ENCODE results near the gene MEGF11.

The MEGF11 gene

DNA sequence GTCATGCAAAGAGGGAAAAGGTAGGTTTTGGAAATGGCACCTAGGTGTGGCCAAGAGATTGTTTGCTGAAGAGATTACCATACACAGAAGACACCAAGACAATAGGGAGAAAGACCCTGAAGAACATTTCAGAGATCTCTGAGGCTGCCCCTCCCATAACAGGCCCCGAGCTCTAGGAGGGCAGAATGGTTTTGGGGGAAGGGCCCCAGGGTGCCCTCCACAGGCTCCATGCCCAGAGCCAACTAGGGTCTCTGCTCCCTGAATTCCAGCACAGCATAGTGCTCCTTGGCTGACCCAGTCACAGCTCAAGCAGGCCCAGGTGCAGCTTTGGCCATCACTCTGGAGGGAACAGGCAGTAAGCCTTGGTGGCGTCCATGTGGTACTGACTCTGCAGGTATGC lies 220.4 kb downstream of the MEGF11 start:
- Histone ChIP-seq H3K4me2 (ENCODE audit: low read length) (no peak overlapping the region), H3K4me1 (ENCODE audit: low read length) (no peaks in the 10 kb centered on the region), H2AFZ (ENCODE audit: low read depth, low read length) (no peak overlapping the region), H4K20me1 (ENCODE audit: insufficient read depth, low read length) (no peaks in the 10 kb centered on the region; the same call in 1 of the 2 replicates), H3K27ac (ENCODE audit: low read length) (no peak overlapping the region), H3K36me3 (replicated peaks; ENCODE audit: low read depth, low read length) (no peaks in the 10 kb centered on the region), H3K79me2 (ENCODE audit: low read length) (no peaks in the 10 kb centered on the region), H3K9ac (ENCODE audit: low read length) (no peak overlapping the region), H3K9me3 (ENCODE audit: insufficient read depth, low read length) (peaks cover 11% of the 10 kb centered on the region; the same call in 1 of the 2 replicates), H3K4me3 (ENCODE audit: low read length) (no peak overlapping the region), H3K27me3 (ENCODE audit: low read depth, low read length) (peaks cover 56% of the 10 kb centered on the region)
- no peak for TF ChIP-seq EZH2phosphoT487 (IDR thresholded peaks at IDR 0.05; ENCODE audit: low read depth)
- TF ChIP-seq, protein P1, sequence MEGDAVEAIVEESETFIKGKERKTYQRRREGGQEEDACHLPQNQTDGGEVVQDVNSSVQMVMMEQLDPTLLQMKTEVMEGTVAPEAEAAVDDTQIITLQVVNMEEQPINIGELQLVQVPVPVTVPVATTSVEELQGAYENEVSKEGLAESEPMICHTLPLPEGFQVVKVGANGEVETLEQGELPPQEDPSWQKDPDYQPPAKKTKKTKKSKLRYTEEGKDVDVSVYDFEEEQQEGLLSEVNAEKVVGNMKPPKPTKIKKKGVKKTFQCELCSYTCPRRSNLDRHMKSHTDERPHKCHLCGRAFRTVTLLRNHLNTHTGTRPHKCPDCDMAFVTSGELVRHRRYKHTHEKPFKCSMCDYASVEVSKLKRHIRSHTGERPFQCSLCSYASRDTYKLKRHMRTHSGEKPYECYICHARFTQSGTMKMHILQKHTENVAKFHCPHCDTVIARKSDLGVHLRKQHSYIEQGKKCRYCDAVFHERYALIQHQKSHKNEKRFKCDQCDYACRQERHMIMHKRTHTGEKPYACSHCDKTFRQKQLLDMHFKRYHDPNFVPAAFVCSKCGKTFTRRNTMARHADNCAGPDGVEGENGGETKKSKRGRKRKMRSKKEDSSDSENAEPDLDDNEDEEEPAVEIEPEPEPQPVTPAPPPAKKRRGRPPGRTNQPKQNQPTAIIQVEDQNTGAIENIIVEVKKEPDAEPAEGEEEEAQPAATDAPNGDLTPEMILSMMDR (IDR thresholded peaks at IDR 0.05; ENCODE audit: low read depth, low read length), result no peak

DNA sequence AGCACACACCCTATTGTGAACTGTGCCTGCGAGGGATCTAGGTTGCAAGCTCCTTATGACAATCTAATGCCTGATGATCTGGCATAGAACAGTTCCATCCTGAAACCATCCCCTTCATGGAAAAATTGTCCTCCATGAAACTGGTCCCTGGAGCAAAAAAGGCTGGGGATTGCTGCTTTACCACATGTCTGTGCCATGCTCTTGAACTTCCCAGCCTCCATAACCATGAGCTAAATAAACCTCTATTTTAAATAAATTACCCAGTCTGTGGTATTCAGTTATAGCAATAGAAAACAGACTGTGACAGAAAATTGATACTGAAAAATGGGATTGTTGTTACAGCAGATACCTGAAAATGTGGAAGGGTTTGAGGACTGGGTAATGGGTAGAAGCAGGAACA lies 221.5 kb downstream of the MEGF11 start:
- Histone ChIP-seq H3K4me3 (ENCODE audit: low read length) (no peak overlapping the region), H3K27me3 (ENCODE audit: low read depth, low read length) (peaks cover 56% of the 10 kb centered on the region), H3K4me1 (ENCODE audit: low read length) (no peaks in the 10 kb centered on the region), H3K9me3 (ENCODE audit: insufficient read depth, low read length) (peaks cover 11% of the 10 kb centered on the region; the same call in 1 of the 2 replicates), H4K20me1 (ENCODE audit: insufficient read depth, low read length) (no peaks in the 10 kb centered on the region; the same call in 1 of the 2 replicates), H3K79me2 (ENCODE audit: low read length) (no peaks in the 10 kb centered on the region), H3K27ac (ENCODE audit: low read length) (no peak overlapping the region), H3K9ac (ENCODE audit: low read length) (no peak overlapping the region), H3K36me3 (replicated peaks; ENCODE audit: low read depth, low read length) (no peaks in the 10 kb centered on the region), H2AFZ (ENCODE audit: low read depth, low read length) (no peak overlapping the region), H3K4me2 (ENCODE audit: low read length) (no peak overlapping the region)
- TF ChIP-seq EZH2phosphoT487 (IDR thresholded peaks at IDR 0.05; ENCODE audit: low read depth), result no peak
- TF ChIP-seq, protein P1 (IDR thresholded peaks at IDR 0.05; ENCODE audit: low read depth, low read length), result no peak

DNA sequence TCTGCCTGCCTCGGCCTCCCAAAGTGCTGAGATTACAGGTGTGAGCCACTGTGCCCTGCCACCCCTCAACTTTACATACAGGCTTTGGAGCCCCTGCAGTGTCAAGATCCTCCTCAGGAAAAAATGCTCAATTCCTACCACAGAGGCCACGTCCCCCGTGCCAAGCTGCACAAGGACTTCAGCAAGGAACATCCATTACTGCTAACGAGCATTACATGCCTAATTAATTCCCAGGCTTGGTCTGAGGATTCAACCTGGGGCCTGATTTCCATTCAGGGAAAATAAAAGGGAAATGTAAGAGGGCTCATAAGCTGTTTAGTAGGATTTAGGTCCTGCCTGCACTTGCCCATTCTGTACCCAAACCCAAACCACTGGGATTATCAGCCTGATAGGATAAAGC lies 222.9 kb downstream of the MEGF11 start:
- H3K4me3 ChIP-seq (ENCODE audit: low read length), result no peak overlapping the region
- H3K4me2 ChIP-seq (ENCODE audit: low read length), result no peak overlapping the region
- peaks cover 5% of the 10 kb centered on the region for H3K4me1 ChIP-seq (ENCODE audit: low read length)
- TF ChIP-seq, protein P1 (IDR thresholded peaks at IDR 0.05; ENCODE audit: low read depth, low read length), result no peak
- TF ChIP-seq EZH2phosphoT487 (IDR thresholded peaks at IDR 0.05; ENCODE audit: low read depth), result no peak
- no peaks in the 10 kb centered on the region for H4K20me1 ChIP-seq (ENCODE audit: insufficient read depth, low read length)
- H3K27ac ChIP-seq (ENCODE audit: low read length), result no peak overlapping the region
- H3K9ac ChIP-seq (ENCODE audit: low read length), result no peak overlapping the region
- peaks cover 53% of the 10 kb centered on the region for H3K27me3 ChIP-seq (ENCODE audit: low read depth, low read length)
- H3K79me2 ChIP-seq (ENCODE audit: low read length), result no peaks in the 10 kb centered on the region
- no peaks in the 10 kb centered on the region for H3K36me3 ChIP-seq (replicated peaks; ENCODE audit: low read depth, low read length)
- H2AFZ ChIP-seq (ENCODE audit: low read depth, low read length), result no peak overlapping the region
- H3K9me3 ChIP-seq (ENCODE audit: insufficient read depth, low read length), result peaks cover 11% of the 10 kb centered on the region; the same call in 1 of the 2 replicates

DNA sequence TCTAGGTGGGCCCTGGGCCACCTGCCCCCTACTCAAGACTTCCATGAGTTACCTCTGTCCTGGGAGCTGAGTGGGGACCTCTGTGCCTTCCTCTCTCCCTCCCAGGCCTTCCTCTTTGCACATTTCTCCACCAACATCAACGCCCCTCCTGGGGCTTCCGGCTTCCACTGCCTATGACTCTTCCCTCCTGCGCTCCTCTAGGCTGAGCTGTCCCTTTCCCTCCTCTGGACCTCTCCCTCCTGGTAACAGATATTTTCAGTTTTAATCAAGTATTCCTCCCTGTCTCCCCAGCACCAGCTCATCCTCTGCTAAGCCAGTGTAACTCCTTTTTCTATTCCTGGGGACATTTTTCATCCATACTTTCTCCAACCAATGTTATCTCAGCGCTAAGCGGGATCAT lies 223.9 kb downstream of the MEGF11 start:
- no peaks in the 10 kb centered on the region for H3K79me2 ChIP-seq (ENCODE audit: low read length)
- H2AFZ ChIP-seq (ENCODE audit: low read depth, low read length), result no peak overlapping the region
- H3K27ac ChIP-seq (ENCODE audit: low read length), result no peak overlapping the region
- H3K4me1 ChIP-seq (ENCODE audit: low read length), result peaks cover 15% of the 10 kb centered on the region
- no peak overlapping the region for H3K4me2 ChIP-seq (ENCODE audit: low read length)
- H4K20me1 ChIP-seq (ENCODE audit: insufficient read depth, low read length), result no peaks in the 10 kb centered on the region
- H3K4me3 ChIP-seq (ENCODE audit: low read length), result no peak overlapping the region
- no peaks in the 10 kb centered on the region for H3K36me3 ChIP-seq (replicated peaks; ENCODE audit: low read depth, low read length)
- peaks cover 53% of the 10 kb centered on the region for H3K27me3 ChIP-seq (ENCODE audit: low read depth, low read length)
- H3K9me3 ChIP-seq (ENCODE audit: insufficient read depth, low read length), result peaks cover 11% of the 10 kb centered on the region; the same call in 1 of the 2 replicates
- no peak for TF ChIP-seq EZH2phosphoT487 (IDR thresholded peaks at IDR 0.05; ENCODE audit: low read depth)
- TF ChIP-seq, protein P1 (IDR thresholded peaks at IDR 0.05; ENCODE audit: low read depth, low read length), result no peak
- H3K9ac ChIP-seq (ENCODE audit: low read length), result no peak overlapping the region

Data from OCI-LY3 (cell line).